ENCODE data around the gene KRT75.

DNA sequence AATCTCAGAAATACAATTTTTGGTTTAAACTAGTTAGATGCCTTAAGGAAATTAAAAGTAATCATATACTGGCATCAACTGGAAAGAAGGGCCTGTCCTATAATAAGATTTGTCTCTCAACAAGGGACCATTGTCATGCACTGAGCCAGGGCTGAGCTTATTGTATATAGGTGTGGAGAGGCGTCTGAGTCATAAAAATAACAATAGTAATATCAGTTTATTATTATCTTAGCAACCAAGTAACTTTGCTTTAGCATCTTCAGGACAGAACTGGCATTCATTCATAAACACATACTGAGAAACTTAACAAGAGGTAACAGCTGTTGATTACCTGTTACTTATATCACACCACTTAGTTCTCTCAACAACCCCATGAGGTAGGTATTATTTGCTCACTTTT lies 7.1 kb downstream of the KRT75 start:
- TF ChIP-seq, protein P1, sequence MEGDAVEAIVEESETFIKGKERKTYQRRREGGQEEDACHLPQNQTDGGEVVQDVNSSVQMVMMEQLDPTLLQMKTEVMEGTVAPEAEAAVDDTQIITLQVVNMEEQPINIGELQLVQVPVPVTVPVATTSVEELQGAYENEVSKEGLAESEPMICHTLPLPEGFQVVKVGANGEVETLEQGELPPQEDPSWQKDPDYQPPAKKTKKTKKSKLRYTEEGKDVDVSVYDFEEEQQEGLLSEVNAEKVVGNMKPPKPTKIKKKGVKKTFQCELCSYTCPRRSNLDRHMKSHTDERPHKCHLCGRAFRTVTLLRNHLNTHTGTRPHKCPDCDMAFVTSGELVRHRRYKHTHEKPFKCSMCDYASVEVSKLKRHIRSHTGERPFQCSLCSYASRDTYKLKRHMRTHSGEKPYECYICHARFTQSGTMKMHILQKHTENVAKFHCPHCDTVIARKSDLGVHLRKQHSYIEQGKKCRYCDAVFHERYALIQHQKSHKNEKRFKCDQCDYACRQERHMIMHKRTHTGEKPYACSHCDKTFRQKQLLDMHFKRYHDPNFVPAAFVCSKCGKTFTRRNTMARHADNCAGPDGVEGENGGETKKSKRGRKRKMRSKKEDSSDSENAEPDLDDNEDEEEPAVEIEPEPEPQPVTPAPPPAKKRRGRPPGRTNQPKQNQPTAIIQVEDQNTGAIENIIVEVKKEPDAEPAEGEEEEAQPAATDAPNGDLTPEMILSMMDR (conservative IDR thresholded peaks at IDR 0.05; ENCODE audit: low read length) = no peak
- TF ChIP-seq EZH2phosphoT487 (IDR thresholded peaks at IDR 0.05; ENCODE audit: borderline replicate concordance) = no peak
